Common myeloid progenitor, CD34-positive (primary cell): ENCODE measurements around the gene ENTPD2.

ENCODE experiments used
- CTCF ChIA-PET: fragments of 350-600 bp; sonication (Branson Sonifier 250); formaldehyde crosslinking; loops from one replicate; lab custom pipeline; 2021; ENCODE audit warnings: antibody characterized with exemption; lab: Charles Lee
- POLR2A ChIA-PET: fragments of 350-600 bp; sonication (Branson Sonifier 250); formaldehyde crosslinking; loops from one replicate; lab custom pipeline; 2021; ENCODE audit warnings: antibody characterized with exemption; lab: Charles Lee
- DNase-seq, 3 donors: peaks; one replicate each; pipeline versions ENCODE4 v3.0.0 to v3.0.0-alpha.2; 2013
- H3K27ac ChIP-seq, 2 experiments: 1 replicate in 1 of 2; 2 replicates in 1 of 2; pipeline ENCODE4 v1.7.0; 2013; ENCODE audit warnings: inconsistent platforms in 2 of 2, low read length in 2 of 2, mild to moderate bottlenecking in 2 of 2, low read depth in 1 of 2, moderate library complexity in 1 of 2; ENCODE audit not compliant: severe bottlenecking in 2 of 2, insufficient read depth in 1 of 2, poor library complexity in 1 of 2
- H3K27me3 ChIP-seq, 5 experiments: replicated peaks in 2 of 5; 1 replicate in 3 of 5; 2 replicates in 2 of 5; pipeline versions ENCODE4 v1.6.1 to v1.7.0; 2013; ENCODE audit warnings: low read length in 4 of 5, mild to moderate bottlenecking in 2 of 5, moderate library complexity in 2 of 5, inconsistent platforms in 1 of 5; ENCODE audit not compliant: insufficient read depth in 5 of 5, control insufficient read depth in 4 of 5
- H3K36me3 ChIP-seq, 4 experiments: 1 replicate in 2 of 4; 2 replicates in 2 of 4; pipeline versions ENCODE4 v1.6.1 to v1.7.0; 2013; ENCODE audit warnings: low read length in 3 of 4, control low read depth in 1 of 4, mild to moderate bottlenecking in 1 of 4; ENCODE audit not compliant: control insufficient read depth in 4 of 4, insufficient read depth in 4 of 4
- H3K4me1 ChIP-seq, 4 experiments: 1 replicate in 3 of 4; 2 replicates in 1 of 4; pipeline versions ENCODE4 v1.6.1 to v1.7.1; 2013; ENCODE audit warnings: low read length in 3 of 4, mild to moderate bottlenecking in 3 of 4, control low read depth in 1 of 4, inconsistent platforms in 1 of 4, moderate library complexity in 1 of 4; ENCODE audit not compliant: control insufficient read depth in 4 of 4, insufficient read depth in 4 of 4; ENCODE audit errors: control extremely low read depth in 1 of 4
- H3K4me3 ChIP-seq, 7 experiments: 1 replicate in 4 of 7; 2 replicates in 3 of 7; pipeline versions ENCODE4 v1.5.1 to v1.7.0; 2013; ENCODE audit warnings: mild to moderate bottlenecking in 7 of 7, low read length in 6 of 7, moderate library complexity in 6 of 7, inconsistent platforms in 2 of 7, low read depth in 2 of 7, control low read depth in 1 of 7; ENCODE audit not compliant: insufficient read depth in 4 of 7, control insufficient read depth in 1 of 7; ENCODE audit errors: extremely low read depth in 1 of 7
- H3K9me3 ChIP-seq, 5 experiments: 1 replicate in 4 of 5; 2 replicates in 1 of 5; pipeline versions ENCODE4 v1.6.1 to v1.7.1; 2013; ENCODE audit warnings: low read length in 4 of 5, mild to moderate bottlenecking in 2 of 5, inconsistent platforms in 1 of 5, low read depth in 1 of 5, moderate library complexity in 1 of 5; ENCODE audit not compliant: control insufficient read depth in 4 of 5, insufficient read depth in 2 of 5; ENCODE audit errors: control extremely low read depth in 1 of 5
- WGBS: methylation state at CpG from one replicate; pipeline ENCODE4 v1.1.5; 2013; ENCODE audit not compliant: insufficient coverage; 5-methylcytosine and 5-hydroxymethylcytosine counted together

ENTPD2 gene

DNA sequence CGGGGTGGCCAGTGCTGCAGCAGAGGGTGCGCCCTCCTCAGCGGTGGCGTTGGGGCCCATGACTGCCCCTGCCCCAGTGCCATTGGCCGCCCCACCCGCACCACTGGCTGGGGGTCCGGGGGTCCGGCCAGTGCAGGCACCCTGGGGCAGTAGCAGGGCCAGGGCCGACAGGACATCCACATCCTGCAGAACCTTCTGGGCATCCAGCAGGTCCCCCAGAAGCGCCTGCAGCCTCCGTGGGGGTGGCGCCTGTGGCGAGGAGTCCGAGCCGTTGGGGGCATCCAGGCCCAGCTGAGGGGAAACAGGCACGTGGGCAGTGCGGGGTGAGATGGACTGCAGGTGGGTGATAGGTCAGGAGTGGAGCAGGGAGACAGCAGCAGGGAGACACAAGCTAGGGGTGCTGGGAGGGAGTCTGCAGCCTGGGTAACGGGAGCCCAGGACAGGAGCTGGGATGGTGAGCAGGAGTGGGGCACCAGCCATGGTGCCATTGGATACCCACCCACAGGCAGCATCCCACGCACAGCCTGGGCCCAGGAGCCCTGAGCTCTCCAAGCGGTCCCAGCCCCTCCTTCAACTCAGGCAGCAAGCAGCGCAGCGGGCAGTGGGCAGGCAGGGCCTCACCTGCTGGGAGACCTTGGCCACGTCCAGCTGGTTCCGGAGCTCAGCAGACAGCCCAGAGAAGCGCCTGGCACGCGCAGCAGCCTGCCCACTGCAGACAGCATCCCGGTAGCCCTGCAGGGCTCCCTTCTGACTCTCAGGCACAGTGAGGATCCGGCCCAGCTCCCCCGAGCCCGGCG lies 32.9 kb downstream of the ENTPD2 start:
- DNase-seq, result no peak
- Histone ChIP-seq H3K9me3 (no peaks in the 10 kb centered on the region), H3K27ac (no peak overlapping the region), H3K36me3 (peaks cover 2 to 62% (median 39%) of the 10 kb centered on the region in 4 experiments), H3K4me3 (no peak overlapping the region), H3K27me3 (no peaks in the 10 kb centered on the region), H3K4me1 (peaks cover 0 to 12% (median 8%) of the 10 kb centered on the region in 4 experiments)
- 98% methylated on average over 30 of the region's 32 CpGs for WGBS
- ChIA-PET CTCF (interaction anchor here (0.8 to 11.1 kb wide), 5 partner anchors 17 to 233 kb away, joined by 3 to 109 read pairs (median 3); partner anchors contain the start of gene CLIC3), POLR2A (interaction anchor here (0.6 kb wide), 1 partner anchor 14 kb away, joined by 3 read pairs; no protein-coding TSS in a partner anchor)

DNA sequence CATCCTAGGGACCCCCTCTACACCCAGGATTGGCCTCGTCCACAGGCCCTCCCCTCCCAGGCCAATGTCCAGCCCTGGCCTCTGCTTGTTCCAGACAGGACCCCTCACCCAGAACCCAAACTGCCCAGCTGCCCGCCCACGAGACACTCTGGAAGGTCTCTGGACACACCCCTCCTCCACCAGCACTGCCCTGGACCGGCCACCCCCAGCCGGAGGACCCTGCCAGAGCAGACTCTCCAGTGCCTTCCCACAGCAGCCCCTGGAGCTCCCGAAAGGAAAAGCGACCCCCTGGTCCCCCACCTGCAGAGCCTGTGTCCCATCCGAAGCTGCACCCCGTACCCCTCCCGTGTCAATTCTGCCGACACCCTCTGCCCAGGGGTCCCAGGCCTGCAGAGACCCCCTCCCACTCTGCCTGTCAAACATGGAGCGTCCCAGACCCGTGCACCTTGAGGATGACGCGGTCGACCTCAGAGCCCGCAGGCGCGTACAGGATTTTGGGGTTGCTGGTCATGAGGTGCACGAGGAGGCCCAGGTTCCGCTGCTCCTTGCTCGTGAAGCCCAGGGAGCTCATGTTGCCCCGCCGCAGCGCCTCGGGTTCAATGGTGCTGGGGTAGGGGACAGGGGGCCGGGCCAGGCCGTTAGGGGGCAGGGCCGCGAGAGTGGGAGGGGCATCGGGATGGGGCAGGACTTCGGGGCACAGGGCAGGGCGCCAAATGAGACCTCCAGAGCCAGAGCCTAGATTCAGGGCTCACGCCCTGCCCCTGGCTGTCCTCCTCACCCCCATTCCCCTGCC lies 33.8 kb downstream of the ENTPD2 start:
- WGBS, result 98% methylated on average over 17 of the region's 34 CpGs
- peaks cover 0 to 5% (median 1%) of the 10 kb centered on the region in 4 experiments for H3K4me1 ChIP-seq
- POLR2A ChIA-PET, result interaction anchor here (1.3 kb wide), 1 partner anchor 12 kb away, joined by 3 read pairs; no protein-coding TSS in a partner anchor

GRCh38 chr9:137018761-137019559 lies 34.9 kb downstream of the ENTPD2 start:
- 95% methylated on average over 32 of the region's 36 CpGs for WGBS
- Histone ChIP-seq H3K27ac (no peak overlapping the region), H3K27me3 (no peaks in the 10 kb centered on the region), H3K4me1 (peaks cover 0 to 3% (median 0%) of the 10 kb centered on the region in 4 experiments), H3K9me3 (no peaks in the 10 kb centered on the region), H3K4me3 (no peak overlapping the region), H3K36me3 (peaks cover 2 to 80% (median 45%) of the 10 kb centered on the region in 4 experiments)
- POLR2A ChIA-PET, result interaction anchor here (1.3 kb wide), 1 partner anchor 11 kb away, joined by 3 read pairs; no protein-coding TSS in a partner anchor
- CTCF ChIA-PET, result interaction anchor here (0.7 to 11.1 kb wide), 4 partner anchors 10 to 73 kb away, joined by 3 to 109 read pairs (median 4); no protein-coding TSS in a partner anchor
- DNase-seq, result no peak

More for the DNA sequence above, 33.8 kb downstream of the ENTPD2 start:
- H3K27ac ChIP-seq, result no peak overlapping the region
- no peak for DNase-seq
- H3K9me3 ChIP-seq, result no peaks in the 10 kb centered on the region
- H3K27me3 ChIP-seq, result no peaks in the 10 kb centered on the region
- H3K36me3 ChIP-seq, result peaks cover 2 to 70% (median 42%) of the 10 kb centered on the region in 4 experiments
- no peak overlapping the region for H3K4me3 ChIP-seq
- CTCF ChIA-PET, result interaction anchor here (1.1 to 11.1 kb wide), 4 partner anchors 17 to 233 kb away, joined by 3 to 109 read pairs (median 3); partner anchors contain the start of gene CLIC3

GRCh38 chr9:137017791-137018497 lies 35.9 kb downstream of the ENTPD2 start:
- H3K4me3 ChIP-seq, result no peak overlapping the region
- DNase-seq, result no peak
- H3K27ac ChIP-seq, result no peak overlapping the region
- peaks cover 0 to 3% (median 0%) of the 10 kb centered on the region in 4 experiments for H3K4me1 ChIP-seq
- H3K27me3 ChIP-seq, result no peaks in the 10 kb centered on the region
- ChIA-PET CTCF (interaction anchor here (1.1 to 1.3 kb wide), 2 partner anchors 12 to 17 kb away, joined by 3 to 6 read pairs; no protein-coding TSS in a partner anchor), POLR2A (no interaction called here)
- peaks cover 2 to 85% (median 50%) of the 10 kb centered on the region in 4 experiments for H3K36me3 ChIP-seq
- WGBS, result 95% methylated on average over 31 of the region's 45 CpGs
- no peaks in the 10 kb centered on the region for H3K9me3 ChIP-seq

- CTCF ChIA-PET, result interaction anchor here (1.1 kb wide), 1 partner anchor 18 kb away, joined by 3 read pairs; no protein-coding TSS in a partner anchor
- POLR2A ChIA-PET, result no interaction called here
- Histone ChIP-seq H3K9me3 (no peaks in the 10 kb centered on the region), H3K27ac (no peak overlapping the region), H3K4me1 (peaks cover 0 to 3% (median 0%) of the 10 kb centered on the region in 4 experiments), H3K4me3 (no peak overlapping the region), H3K27me3 (no peaks in the 10 kb centered on the region), H3K36me3 (peaks cover 2 to 88% (median 52%) of the 10 kb centered on the region in 4 experiments)
- DNase-seq, result no peak
- 94% methylated on average over 28 of the region's 28 CpGs for WGBS
Observed at GRCh38 chr9:137017071-137017470, 36.8 kb downstream of the ENTPD2 start.

DNA sequence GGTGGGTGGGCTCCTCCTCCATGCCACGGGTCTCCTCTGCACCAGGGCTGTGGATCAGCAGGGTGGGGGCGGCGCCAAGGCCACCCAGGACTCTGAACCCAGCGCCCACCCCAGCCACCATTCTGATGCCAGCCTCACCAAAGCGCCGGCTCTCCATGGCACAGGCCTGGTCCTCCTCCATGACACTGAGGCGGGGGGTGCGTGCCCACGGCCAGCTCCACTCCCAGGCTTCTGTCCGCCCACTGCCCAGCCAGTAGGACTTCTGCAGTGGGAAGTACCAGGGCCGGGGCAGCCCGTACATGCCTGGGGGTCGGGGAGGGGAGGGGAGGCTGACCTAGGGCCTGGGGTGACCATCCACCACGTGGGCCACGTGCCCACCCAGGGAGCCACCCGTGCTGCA lies 37.4 kb downstream of the ENTPD2 start:
- H3K4me1 ChIP-seq, result peaks cover 0 to 3% (median 0%) of the 10 kb centered on the region in 4 experiments
- H3K9me3 ChIP-seq, result no peaks in the 10 kb centered on the region
- no peak overlapping the region for H3K27ac ChIP-seq
- peaks cover 2 to 91% (median 53%) of the 10 kb centered on the region in 4 experiments for H3K36me3 ChIP-seq
- POLR2A ChIA-PET, result no interaction called here
- no peaks in the 10 kb centered on the region for H3K27me3 ChIP-seq
- CTCF ChIA-PET, result no interaction called here
- no peak for DNase-seq
- H3K4me3 ChIP-seq, result no peak overlapping the region
- over 99% methylated on average over 10 of the region's 16 CpGs for WGBS
